Sigmoid colon (tissue), 4 donors: ENCODE measurements around the gene RFPL1.

Experiments used
- CTCF ChIP-seq, 4 experiments: fragments of 450-650 bp in 3 of 4; fragments of 200-600 bp in 1 of 4; IDR thresholded peaks; one replicate each; pipeline ENCODE4 v1.5.1; 2016 to 2019; ENCODE audit warnings: antibody characterized with exemption in 4 of 4, mild to moderate bottlenecking in 3 of 4, moderate library complexity in 2 of 4
- POLR2A ChIP-seq, 2 donors: fragments of 450-650 bp; IDR thresholded peaks; one replicate each; pipeline ENCODE4 v1.6.1; 2016; ENCODE audit warnings: antibody characterized with exemption in 2 of 2, mild to moderate bottlenecking in 2 of 2, moderate library complexity in 2 of 2
- POLR2AphosphoS5 ChIP-seq, 4 donors: sonication (generic); formaldehyde crosslinking; IDR thresholded peaks; one replicate each; pipeline ENCODE4 v1.6.1; 2017; ENCODE audit warnings: antibody characterized with exemption in 4 of 4

- TF ChIP-seq POLR2AphosphoS5 (IDR thresholded peaks at IDR 0.05), result no peak
- no peak for TF ChIP-seq CTCF (IDR thresholded peaks at IDR 0.05)
- no peak for TF ChIP-seq POLR2A (IDR thresholded peaks at IDR 0.05)
These were observed 45.3 kb upstream of the RFPL1 start for GRCh38 chr22:29393019-29393608.
